Measurements from ENCODE around the gene WARS2.
A peak's percentile ranks its signal among the peaks of the same experiment; 100 is the strongest.

The WARS2 gene

DNA sequence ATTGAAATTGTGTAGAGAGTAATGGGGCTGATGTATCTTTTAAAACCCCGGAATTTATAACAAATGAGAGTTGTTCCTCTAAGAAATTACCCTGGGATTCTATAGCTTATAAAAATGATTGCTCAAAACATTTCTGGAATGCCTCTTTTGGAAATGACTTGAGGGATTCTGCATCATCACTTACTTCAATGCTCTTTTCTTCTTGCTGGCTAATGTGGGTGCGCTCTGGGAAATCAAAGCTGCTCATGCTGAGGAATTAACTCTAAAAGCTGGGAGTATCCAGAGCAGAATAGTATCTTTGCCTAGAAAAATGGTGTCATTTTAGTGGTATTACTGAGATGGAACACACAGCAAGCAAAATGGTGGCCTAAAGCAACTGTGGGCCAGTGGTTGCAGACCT is 129.3 kb downstream of the WARS2 start:
- DNase-seq = no peak

- no peak for DNase-seq
These were observed 130.3 kb downstream of the WARS2 start for GRCh38 chr1:119010201-119010600.

DNA sequence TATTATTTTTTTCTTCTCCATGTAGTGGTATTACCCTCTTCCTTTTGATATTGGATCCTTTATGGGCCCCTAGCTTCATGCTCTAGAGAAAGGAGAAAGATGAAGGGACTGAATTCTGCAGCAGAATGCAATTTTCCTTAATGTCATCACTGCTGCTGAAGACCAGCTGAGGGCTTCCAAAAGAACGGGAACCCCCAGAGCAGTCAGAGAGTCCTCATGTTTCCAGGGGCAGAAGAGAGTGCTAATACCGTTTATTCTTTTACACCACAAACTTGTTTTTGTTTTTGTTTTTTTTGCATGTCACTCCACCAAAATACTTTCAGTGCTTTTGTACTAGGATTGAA is 131.2 kb downstream of the WARS2 start:
- DNase-seq = no peak

- peak; percentile 24 for DNase-seq
These were observed 131.8 kb downstream of the WARS2 start for GRCh38 chr1:119008483-119009311.

DNA sequence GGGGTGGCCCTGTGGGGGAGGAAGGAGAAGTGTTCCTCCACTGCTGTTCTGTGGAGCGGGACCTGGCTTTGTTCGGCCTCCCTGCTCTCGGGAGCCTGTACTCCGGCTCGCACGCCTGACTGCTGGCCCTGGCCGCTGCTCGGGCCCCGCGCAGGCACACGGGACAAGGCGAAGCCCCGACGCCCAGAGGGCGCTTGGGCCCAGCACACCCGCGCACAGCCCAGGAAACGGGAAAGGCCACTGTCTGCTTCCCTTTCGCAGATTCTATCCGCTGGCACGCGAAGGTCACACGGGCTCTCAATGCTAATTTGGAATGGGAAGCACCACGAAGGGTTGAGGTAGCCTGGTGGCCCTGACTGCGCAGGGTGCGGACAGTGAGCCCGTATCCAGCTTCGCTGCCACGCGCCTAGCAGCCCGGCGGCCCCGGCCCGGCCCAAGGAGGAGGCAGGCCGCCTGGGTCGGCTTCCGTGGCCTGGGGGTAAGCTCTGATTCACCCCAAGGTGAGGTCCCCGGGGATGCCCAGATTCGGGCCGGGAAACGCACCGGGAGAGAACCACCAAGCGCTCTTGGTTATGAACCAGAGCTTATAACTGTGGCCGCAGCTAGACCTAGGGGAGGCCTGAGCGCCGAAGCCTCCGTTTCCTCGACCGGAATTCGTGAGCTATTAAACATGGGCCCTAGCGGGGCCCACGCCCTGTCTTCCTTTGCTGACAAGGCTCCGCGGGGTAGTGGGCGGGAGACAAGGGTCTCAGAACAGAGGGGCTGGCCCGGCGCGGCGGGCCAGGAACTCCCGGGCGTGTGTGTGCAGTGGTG is 132.6 kb downstream of the WARS2 start:
- DNase-seq = no peak

DNA sequence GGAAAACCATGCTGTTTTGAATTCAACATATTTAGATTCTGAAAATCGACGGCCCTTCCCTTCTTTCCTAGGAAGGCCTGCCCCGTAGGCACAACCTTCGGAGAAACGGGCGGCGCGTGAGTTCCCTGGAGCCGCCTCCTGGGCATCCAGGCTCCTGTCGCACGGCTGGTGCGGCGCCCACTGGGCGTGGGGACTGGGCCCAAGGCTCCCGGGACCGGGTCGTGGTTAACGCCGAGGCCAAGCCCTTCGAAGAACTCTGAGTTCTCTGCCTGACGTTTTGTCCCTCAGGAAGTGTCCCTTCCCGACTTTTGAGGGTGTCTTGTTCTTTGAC is 133.1 kb downstream of the WARS2 start:
- DNase-seq = no peak

DNA sequence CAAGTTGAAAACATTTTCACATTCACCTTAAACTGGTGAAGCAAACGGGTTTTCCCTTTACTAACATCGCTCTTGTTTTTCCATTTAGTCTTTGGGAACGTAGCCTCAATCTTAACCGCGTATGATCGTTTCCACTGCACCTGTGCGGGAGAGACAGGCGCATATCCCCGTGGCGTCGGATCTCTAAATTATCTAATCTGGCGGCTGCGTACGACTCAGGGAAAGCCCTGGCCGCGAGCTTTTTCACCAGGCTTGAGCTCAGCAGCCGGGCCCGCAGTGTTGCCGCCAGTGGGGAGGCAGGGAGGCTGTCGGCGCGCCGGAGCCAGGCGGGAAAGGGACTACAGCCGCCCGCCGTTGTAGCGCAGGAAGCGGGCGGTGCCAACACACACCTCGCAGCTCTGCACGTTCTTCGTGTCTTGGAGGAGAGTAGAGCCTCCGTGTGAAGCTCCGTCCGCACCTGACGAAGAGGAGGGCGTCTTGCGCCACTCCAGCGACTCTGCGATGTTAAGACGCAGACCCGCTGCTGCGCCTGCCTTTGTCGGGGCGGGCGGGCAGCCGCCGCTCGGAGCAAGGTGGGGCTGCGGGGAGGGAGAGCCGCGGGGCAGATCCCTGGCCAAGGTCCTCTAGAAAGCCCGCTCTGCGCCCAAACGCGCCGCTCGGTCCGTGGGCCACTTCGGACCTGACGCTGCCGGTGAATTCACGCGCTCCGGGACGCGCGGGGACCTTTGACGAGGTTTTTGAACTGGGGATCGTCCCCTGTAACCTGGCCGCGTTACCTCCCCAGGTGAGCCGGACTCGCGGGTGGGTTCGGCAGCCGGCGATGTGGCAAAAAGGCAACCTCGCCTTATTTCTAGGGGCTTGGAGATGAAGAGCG is 133.8 kb downstream of the WARS2 start:
- no peak for DNase-seq

- DNase-seq = no peak
These were observed 134.6 kb downstream of the WARS2 start for GRCh38 chr1:119005724-119006405.

DNA sequence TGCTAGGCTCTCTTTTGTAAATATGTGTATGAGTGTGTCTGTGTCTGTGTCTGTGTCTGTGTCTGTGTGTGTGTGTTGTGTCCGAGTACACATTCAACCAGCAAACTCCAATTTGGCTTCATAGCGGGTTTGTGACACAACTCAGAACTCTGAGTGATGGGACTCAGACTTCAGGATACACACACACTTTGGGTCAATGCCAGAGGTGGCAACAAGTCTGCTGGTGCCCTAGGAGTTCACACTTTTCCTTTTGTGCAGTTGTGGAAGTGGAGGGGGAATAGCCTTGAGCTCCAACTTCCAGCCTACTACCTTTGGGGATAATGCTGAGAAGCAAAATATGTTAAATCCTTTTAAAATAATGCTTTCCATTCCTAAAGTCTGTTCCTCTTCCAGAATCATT is 135.7 kb downstream of the WARS2 start:
- DNase-seq = no peak

DNA sequence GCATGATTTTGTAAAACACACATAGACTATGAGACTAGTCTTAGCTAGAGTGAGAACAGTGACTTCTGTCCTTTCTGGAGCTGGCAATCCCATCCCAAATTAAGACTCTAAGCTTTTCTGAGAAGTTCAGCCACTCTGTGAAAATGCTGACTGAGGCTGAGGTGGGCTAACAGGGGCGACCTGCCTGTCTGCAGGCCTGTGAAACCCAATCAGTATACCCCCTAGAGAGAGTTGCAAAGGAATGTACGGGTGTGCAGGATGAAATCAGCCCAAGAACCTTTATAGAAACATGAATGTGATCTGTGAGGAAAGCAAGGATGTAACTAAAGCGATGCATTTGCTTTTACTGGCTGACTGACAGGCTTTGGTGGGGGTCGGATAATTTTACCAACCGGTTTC is 136.3 kb downstream of the WARS2 start:
- DNase-seq = no peak

DNA sequence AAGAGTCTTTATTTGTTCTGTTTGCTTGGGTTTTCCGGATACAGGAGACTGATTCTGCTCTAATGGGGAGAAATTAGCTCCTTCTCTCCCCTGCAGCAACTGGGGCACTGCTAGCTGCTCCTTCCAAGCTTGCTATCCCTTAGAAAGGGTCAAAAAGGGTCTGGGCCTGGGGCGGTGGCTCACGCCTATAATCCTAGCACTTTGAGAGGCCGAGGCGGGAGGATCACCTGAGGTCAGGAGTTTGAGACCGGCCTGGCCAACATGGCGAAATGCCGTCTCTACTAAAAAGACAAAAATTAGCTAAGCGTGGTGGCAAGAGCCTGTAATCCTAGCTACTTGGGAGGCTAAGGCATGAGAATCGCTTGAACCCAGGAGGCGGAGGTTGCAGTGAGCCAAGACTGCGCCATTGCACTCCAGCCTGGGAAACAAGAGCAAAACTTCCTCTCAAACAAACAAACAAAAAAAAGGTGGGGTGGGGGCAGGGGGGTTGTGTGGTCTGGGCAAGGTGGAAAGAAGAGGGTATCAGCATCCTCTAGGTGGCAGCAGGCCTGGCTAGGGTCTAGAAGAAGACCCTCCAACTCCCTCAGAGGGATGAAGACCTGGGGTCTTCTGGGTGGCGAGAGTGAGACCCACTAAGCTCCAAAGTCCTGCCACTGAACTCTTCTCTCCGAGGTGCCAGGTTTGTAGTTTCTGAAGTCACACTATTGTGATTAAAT is 136.9 kb downstream of the WARS2 start:
- no peak for DNase-seq

- DNase-seq = no peak
These were observed 138.3 kb downstream of the WARS2 start for GRCh38 chr1:119002028-119002686.

GRCh38 chr1:119001181-119002027 is 139.0 kb downstream of the WARS2 start:
- DNase-seq = no peak

- no peak for DNase-seq
These were observed 139.9 kb downstream of the WARS2 start for GRCh38 chr1:119000371-119001180.

GRCh38 chr1:118999348-119000071 is 140.9 kb downstream of the WARS2 start:
- DNase-seq = no peak

GRCh38 chr1:118998171-118998570 is 142.3 kb downstream of the WARS2 start:
- DNase-seq = no peak

GRCh38 chr1:118997225-118997624 is 143.2 kb downstream of the WARS2 start:
- no peak for DNase-seq

- no peak for DNase-seq
These were observed 145.0 kb downstream of the WARS2 start for GRCh38 chr1:118995312-118996016.

DNA sequence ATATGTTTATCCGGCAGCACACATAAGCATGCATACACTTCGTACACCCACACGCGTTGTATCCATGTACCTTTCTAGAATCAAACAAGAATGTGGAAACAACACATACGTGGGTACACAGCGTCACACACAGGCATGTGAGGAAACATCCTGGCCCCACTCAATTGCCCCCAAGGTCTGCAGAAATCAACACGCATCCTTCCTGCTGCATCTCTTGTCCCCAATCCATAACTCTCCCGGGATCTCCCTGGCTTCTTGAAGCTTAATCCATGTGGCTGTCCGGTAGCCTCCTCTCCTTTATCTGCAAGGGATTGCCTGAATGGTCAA is 146.8 kb downstream of the WARS2 start:
- DNase-seq = no peak
